T-helper 9 cell (primary cell): ENCODE results near the gene CETP.

ENCODE experiments used
- DNase-seq: peaks from one replicate; pipeline ENCODE4 v3.0.0-alpha.2; 2020

The CETP gene

GRCh38 chr16:57023541-57024249 is 61.9 kb downstream of the CETP start:
- DNase-seq = peak; percentile 73

DNA sequence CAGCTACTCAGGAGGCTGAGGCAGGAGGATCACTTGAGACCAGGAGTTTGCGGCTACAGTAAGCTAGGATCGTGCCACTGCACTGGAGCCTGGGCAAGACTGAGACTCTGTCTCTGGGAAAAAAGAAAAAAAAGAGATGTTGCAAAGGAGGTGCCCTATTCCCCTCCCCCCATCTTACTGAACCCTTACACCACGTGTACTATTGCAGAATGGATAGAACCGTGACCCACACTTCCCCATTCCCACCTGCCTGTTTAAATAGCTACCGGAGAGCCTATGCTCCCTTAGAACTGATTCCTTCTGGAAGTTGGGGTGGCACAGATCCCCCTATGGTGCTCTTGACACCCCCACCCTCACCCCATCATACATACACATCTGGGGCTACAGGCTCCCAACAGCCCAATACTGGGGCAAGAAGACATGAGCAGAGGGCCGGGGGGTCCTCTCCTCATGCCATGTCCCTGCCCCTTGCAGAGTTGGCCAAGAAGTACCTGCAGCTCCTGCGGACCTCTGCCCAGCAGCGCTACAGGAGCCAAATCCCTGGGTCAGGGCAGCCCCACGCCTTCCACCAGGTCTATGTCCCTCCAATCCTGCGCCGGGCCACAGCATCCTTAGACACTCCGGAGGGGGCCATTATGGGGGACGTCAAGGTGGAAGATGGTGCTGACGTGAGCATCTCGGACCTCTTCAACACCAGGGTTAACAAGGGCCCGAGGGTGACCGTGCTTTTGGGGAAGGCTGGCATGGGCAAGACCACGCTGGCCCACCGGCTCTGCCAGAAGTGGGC is 63.3 kb downstream of the CETP start:
- no peak for DNase-seq

GRCh38 chr16:57025941-57026777 is 64.4 kb downstream of the CETP start:
- no peak for DNase-seq

DNA sequence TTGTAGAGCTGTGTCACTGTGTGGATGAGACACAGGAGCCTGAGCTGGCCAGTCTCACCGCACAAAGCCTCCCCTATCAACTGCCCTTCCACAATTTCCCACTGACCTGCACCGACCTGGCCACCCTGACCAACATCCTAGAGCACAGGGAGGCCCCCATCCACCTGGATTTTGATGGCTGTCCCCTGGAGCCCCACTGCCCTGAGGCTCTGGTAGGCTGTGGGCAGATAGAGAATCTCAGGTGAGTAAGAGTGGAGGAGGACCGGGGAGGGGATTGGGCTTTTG is 65.0 kb downstream of the CETP start:
- DNase-seq = no peak

GRCh38 chr16:57027067-57027466 is 65.3 kb downstream of the CETP start:
- no peak for DNase-seq

DNA sequence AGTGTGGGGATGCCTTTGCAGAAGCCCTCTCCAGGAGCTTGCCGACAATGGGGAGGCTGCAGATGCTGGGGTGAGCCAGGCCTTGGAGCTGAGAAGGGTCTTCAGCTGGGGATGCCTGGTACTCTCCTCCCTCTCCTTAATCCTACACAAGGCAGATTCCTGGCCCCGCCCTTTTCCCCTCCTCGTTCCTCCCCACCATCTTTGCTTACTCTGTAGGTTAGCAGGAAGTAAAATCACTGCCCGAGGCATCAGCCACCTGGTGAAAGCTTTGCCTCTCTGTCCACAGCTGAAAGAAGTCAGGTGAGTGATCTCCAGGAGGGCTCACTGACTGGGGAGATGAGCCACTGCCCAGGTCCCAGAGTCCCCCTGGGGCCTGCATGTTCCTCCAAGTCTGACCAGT is 66.3 kb downstream of the CETP start:
- DNase-seq = no peak

DNA sequence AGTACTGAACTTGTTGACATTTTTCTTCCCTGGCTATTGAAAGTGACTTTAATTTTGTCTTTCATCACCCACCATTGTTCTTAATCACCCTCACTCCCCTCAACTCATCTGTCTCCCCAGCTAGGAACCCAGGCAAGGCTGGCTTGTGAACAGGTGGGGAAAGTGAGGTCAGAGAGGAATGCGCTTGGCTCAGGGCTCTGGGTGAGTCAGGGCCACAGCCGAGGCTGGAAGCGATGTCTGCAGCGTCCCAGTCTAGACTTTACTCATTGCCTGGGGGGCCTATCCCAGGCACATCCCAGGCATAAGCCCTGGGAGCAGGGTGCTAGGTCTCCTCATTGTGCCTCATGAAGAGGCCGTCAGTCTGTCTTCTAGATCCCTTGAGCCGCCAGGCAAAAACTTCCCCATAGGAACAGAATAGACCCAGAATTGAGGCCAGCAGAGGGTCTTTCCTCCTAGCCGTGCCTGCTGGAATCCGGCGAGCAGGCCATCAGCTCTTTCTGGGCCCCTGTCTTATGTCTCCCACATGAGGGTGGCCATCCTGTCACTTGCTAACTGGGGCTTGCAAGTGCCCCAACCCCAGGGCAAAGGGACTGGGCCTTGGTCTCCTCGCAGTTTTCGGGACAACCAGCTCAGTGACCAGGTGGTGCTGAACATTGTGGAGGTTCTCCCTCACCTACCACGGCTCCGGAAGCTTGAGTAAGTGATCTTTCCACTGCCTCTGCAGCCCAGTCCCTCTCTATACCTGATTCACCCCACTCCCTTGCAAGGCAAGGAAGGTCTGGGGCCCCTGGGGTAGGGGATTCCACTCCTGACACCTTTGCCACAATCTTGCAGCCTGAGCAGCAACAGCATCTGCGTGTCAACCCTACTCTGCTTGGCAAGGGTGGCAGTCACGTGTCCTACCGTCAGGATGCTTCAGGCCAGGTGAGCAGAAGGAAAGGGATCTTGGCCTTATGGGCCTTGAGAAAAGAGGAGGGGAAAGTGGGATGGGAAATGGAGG is 67.7 kb downstream of the CETP start:
- DNase-seq = no peak

GRCh38 chr16:57030346-57030902 is 68.7 kb downstream of the CETP start:
- DNase-seq = no peak

GRCh38 chr16:57031156-57031555 is 69.4 kb downstream of the CETP start:
- DNase-seq = no peak

DNA sequence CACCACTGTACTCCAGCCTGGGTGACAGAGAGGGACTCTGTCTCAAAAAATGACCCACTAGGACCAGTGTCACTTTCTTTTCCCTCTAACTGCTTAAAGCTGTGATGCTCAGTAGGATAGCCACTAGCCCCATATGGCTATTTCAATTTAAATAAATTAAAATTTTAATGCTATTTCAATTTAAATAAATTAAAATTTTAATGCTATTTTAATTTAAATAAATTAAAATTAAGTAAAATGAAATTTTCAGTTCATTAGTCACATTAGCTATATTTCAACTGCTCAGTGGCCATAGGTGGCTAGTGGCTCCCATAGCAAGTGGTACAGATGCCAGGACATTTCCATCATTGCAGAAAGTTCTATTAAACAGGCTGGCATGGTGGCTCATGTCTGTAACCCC is 70.6 kb downstream of the CETP start:
- DNase-seq = no peak

GRCh38 chr16:57032931-57033330 is 71.2 kb downstream of the CETP start:
- DNase-seq = no peak
